Stimulated activated CD4-positive, alpha-beta T cell treated with anti-CD3 and anti-CD28 coated beads, Interleukin-2, amount 100 ng/mL, for 24 hours (primary cell): ENCODE data around the gene ENOX1.

ENCODE experiments used
- DNase-seq, 2 donors: peaks; one replicate each; pipeline ENCODE4 v3.0.0-alpha.2; 2020

Gene ENOX1

GRCh38 chr13:43299374-43299773, 487.4 kb downstream of the ENOX1 start:
- no peak for DNase-seq

- no peak for DNase-seq
These were observed 488.0 kb downstream of the ENOX1 start for GRCh38 chr13:43298816-43299215.

DNA sequence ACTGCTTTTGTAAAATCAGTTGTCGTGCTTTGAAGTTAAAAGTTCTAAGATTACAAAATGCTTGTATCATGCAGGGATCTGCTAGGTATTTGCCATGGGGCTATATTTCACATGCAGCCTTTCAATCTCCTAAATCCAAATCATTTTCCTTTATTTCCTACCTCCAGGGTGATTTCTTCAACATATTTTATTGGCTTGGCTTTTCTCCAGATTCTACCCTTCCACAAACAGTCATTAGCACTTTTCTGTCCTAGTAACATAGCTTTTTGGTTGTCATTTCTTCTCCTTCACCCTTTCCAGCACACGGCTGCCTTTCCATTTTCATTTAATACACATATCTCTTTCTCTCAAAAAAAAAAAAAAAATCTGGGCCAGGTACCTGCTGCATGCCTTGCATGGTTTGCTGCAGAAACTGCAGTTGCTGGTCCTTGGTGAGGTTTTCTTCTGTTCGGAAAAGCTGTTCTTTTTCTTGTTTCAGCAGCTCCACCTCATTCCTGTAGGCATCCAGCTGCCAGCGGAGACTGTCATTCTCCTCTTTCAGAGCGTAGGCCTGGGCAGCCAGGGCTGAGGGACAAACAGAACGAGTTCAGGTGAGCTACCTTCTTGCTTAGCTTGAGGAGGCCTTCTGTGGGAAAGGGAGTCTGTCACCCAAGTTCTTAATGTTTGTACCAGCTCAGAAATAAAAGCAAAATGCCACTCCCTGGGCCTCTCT, 488.6 kb downstream of the ENOX1 start:
- DNase-seq, result no peak

- DNase-seq, result no peak
These were observed 490.8 kb downstream of the ENOX1 start for GRCh38 chr13:43295825-43296564.

- no peak for DNase-seq
These were observed 491.5 kb downstream of the ENOX1 start for GRCh38 chr13:43295321-43295720.

- DNase-seq, result no peak
These were observed 492.4 kb downstream of the ENOX1 start for GRCh38 chr13:43294412-43294811.

DNA sequence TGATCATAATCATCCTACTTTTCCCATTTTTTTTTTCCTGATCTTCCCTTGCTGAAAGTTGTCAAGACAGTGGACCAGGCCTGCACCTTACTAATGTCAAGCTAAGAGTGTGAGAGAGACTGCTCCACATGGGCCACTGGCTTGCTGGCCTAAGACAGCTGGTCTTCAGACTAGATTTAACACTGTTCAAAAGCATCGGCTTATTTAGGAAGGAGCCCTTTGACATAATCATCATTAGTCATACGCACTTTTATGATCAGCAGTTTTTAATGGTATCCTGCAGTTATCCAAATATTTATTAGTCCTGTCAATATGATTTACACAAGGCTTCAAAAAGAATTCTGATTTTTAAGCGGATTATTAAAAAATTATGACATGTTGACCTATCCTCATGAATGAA, 492.8 kb downstream of the ENOX1 start:
- DNase-seq, result no peak

DNA sequence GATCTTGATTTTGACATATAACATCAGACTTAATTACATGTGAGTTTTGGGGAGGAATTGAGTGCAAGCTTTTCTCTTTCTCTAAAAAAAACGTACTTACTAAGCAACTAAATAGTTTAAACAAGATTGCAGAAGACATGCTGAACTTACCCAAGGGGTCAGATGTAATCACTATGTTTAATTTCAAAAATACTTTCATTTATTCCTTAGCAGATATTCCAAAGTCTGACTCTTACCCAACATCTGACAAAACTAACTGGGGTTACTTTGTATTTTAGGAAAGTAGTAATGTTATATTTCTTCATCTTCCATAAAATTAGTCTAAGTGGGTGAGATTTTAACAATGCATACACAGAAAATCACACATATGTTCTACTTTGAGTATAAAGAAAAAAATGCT, 493.2 kb downstream of the ENOX1 start:
- no peak for DNase-seq

- no peak for DNase-seq
These were observed 493.8 kb downstream of the ENOX1 start for GRCh38 chr13:43293008-43293407.

GRCh38 chr13:43291287-43292060, 495.3 kb downstream of the ENOX1 start:
- DNase-seq, result no peak

GRCh38 chr13:43289470-43290255, 497.1 kb downstream of the ENOX1 start:
- DNase-seq, result no peak

DNA sequence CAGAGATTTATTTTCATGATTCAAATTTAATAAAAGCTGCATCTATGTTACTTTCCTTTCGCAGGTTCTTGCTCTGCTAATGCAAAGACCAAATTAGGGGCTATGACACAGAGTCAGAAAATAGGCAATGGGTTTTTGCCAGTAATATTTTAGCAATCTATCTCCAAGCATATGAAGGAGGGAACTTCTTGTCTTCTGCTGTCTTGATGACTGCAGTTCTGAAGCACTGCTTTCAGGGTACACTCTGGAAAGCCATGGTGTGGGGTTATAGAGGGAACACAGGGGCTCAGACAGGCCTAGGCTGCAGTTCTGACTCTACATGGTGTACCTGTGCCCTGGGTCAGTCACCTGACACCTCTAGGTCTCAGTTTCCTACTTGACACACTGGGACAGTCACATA, 500.0 kb downstream of the ENOX1 start:
- no peak for DNase-seq

- no peak for DNase-seq
These were observed 500.7 kb downstream of the ENOX1 start for GRCh38 chr13:43285933-43286597.

GRCh38 chr13:43284162-43284561, 502.6 kb downstream of the ENOX1 start:
- no peak for DNase-seq

- DNase-seq, result no peak
These were observed 507.1 kb downstream of the ENOX1 start for GRCh38 chr13:43279696-43280095.

DNA sequence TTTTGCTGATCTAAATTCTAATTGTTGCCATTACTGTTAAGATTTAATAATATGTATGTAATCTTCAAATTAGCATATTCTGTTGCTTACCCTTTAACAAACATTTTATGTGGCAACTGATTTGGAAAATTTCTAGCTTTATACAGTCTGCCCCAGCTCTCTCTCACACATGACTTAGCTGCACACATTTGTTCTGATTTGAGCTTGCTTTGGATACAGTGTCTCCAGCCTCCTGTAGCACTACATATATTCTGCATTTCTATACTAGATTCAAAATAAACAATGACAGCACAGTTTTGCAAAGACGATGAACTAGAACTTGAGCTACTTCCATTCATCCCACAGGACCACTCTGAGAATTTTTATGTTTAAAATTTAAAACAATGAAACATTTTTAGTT, 508.6 kb downstream of the ENOX1 start:
- DNase-seq, result no peak

GRCh38 chr13:43277142-43277541, 509.6 kb downstream of the ENOX1 start:
- no peak for DNase-seq

- DNase-seq, result no peak
These were observed 511.9 kb downstream of the ENOX1 start for GRCh38 chr13:43274881-43275280.

DNA sequence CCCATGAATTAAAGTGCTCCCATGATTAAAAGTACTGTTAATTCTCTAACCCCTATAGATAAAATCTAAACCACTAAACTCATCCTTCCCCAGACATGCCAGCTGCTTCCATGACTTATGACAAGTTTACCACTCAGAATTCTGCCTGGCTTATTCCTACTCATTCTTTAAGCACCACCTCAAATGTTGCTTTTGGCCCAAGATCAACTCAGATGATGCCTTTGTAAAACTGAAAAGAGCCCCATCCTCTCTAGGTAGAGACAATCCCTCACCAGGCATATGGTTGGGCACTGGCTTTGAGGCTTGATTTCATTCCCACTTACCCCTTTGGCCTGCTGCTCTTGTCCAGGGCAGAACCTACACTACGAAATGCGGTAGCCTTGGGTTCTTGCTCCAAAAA, 513.4 kb downstream of the ENOX1 start:
- no peak for DNase-seq

DNA sequence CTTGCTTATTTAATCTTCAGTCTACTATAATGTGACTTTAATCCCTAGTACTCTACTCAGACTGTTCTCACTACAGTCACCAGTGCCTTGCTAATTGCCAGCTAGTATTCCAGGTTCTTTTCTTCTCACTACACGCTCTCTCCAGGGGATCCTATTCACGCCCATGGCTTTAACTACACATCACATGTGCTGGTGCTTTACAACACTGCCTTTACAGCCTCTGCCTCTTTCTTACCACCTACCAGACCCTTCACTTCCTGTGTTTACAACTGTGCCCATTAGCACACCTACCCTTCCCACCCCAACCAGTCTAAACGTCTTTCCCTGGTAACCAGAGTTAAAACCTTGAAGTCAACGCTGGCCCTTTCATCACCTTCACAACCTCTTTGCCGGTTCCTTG, 513.9 kb downstream of the ENOX1 start:
- no peak for DNase-seq

DNA sequence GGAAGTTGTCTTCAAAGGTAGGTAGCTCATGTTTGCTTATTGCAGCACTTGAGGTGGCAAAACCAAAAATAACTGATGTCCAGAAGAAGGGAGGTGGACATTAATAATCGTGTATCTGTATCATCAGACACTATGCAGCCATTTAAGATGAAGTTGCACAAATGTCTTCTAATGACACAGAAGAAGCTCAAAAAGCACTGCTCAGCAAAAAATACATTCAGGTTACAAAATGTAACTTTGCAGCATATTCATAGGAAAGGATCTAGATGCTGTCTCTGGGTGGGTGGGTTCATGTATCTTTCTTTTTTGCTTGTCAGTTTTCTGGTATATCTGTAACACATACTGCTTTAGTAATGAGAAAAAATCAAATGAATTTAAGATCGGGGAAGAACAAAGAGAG, 515.6 kb downstream of the ENOX1 start:
- DNase-seq, result no peak

DNA sequence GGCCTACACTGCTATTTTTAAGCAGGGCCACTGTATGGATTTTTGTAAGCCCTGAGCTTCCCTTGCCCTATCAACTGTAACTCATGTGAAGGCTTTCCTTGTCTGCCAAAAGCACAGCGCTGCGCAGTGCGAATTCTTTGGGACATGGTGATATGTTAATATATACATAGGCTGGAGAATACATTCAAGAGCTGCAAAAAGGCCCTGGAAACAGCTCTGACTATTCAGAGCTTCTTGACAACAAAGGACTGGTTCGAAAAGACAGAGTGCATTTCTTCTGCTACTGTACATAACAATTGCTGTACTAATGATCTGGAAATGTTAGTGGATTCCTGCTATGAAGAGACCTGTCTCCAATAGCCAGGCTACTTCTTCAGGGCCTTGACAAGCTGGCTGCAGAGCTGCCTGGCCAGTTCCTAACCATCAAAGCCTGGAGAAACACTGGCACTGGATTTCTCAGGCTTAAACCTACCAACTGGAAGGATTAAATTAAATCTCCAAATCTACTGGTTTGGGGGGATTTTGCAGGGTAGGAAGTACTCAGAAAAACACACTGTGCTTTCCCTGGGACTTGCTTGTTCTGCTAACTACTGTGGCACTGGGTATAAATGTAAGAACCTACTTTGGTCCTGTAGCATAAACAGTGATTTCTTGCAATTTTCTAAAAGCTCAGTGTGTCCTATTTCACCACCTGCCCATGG, 516.5 kb downstream of the ENOX1 start:
- no peak for DNase-seq
